NB4 (cell line): ENCODE data around the gene TRABD2B.

Experiments
- CTCF ChIP-seq: IDR thresholded peaks from one replicate; pipeline ENCODE4 v1.5.1; 2012; ENCODE audit warnings: low read depth, low read length
- MAX ChIP-seq: IDR thresholded peaks from 2 replicates; pipeline ENCODE4 v1.6.1; 2011; ENCODE audit warnings: low read depth, low read length
- MYC ChIP-seq: IDR thresholded peaks from 2 replicates; pipeline ENCODE4 v1.6.1; 2011; ENCODE audit warnings: low read depth, low read length
- POLR2A ChIP-seq: IDR thresholded peaks from 2 replicates; pipeline ENCODE4 v1.6.1; 2011; ENCODE audit warnings: mild to moderate bottlenecking; ENCODE audit not compliant: insufficient read length; ENCODE audit errors: extremely low read depth

- TF ChIP-seq MYC (no peak), CTCF (no peak), POLR2A (no peak), MAX (no peak)
Observed at GRCh38 chr1:47720111-47720510, 277.1 kb downstream of the TRABD2B start.
